Measurements from ENCODE around the gene FIS1.
"Not testable (repeated sequence)": the region's sequence is repeated elsewhere in the genome, so short reads cannot be mapped to it uniquely, and the experiment has no call there.

FIS1 gene

GRCh38 chr7:101258243-101258731, 13.4 kb upstream of the FIS1 start:
- DNase-seq (ENCODE audit: low read depth), result no peak

GRCh38 chr7:101255796-101256195, 10.9 kb upstream of the FIS1 start:
- no peak for DNase-seq (ENCODE audit: low read depth)

- DNase-seq (ENCODE audit: low read depth), result not testable (repeated sequence)
Measured at GRCh38 chr7:101253199-101253598, 8.3 kb upstream of the FIS1 start.

- DNase-seq (ENCODE audit: low read depth), result peak; percentile 98
Measured at GRCh38 chr7:101251871-101252659, 7.2 kb upstream of the FIS1 start.

GRCh38 chr7:101250324-101250723, 5.4 kb upstream of the FIS1 start:
- DNase-seq (ENCODE audit: low read depth), result no peak

GRCh38 chr7:101248276-101248675, 3.4 kb upstream of the FIS1 start:
- DNase-seq (ENCODE audit: low read depth), result no peak

- no peak for DNase-seq (ENCODE audit: low read depth)
Measured at GRCh38 chr7:101245147-101245668, 327 bp upstream of the FIS1 start.

GRCh38 chr7:101243646-101244374, 1.1 kb downstream of the FIS1 start:
- no peak for DNase-seq (ENCODE audit: low read depth)

- DNase-seq (ENCODE audit: low read depth), result no peak
Measured at GRCh38 chr7:101241443-101242349, 3.2 kb downstream of the FIS1 start.

GRCh38 chr7:101241015-101241363, 3.9 kb downstream of the FIS1 start:
- DNase-seq (ENCODE audit: low read depth), result no peak

- DNase-seq (ENCODE audit: low read depth), result no peak
Measured at GRCh38 chr7:101240226-101241014, 4.5 kb downstream of the FIS1 start.

GRCh38 chr7:101239951-101240220, 5.0 kb downstream of the FIS1 start:
- DNase-seq (ENCODE audit: low read depth), result no peak

- DNase-seq (ENCODE audit: low read depth), result no peak
Measured at GRCh38 chr7:101239191-101239950, 5.5 kb downstream of the FIS1 start.

GRCh38 chr7:101238226-101239182, 6.4 kb downstream of the FIS1 start:
- no peak for DNase-seq (ENCODE audit: low read depth)

- DNase-seq (ENCODE audit: low read depth), result no peak
Measured at GRCh38 chr7:101237206-101238067, 7.4 kb downstream of the FIS1 start, which contains the start of gene CLDN15. TSS of gene CLDN15 (minus strand) at chr7:101237802. CDS start at chr7:101237581, 221 bp downstream.

- DNase-seq (ENCODE audit: low read depth), result no peak
Measured at GRCh38 chr7:101236292-101236835, 8.5 kb downstream of the FIS1 start.

- DNase-seq (ENCODE audit: low read depth), result no peak
Measured at GRCh38 chr7:101235522-101235921, 9.4 kb downstream of the FIS1 start.

GRCh38 chr7:101235050-101235449, 9.8 kb downstream of the FIS1 start:
- no peak for DNase-seq (ENCODE audit: low read depth)

Measured in stimulated activated CD8-positive, alpha-beta memory T cell treated with anti-CD3 and anti-CD28 coated beads, Interleukin-7, amount 100 ng/mL, for 24 hours (primary cell).